Stimulated activated CD8-positive, alpha-beta memory T cell treated with anti-CD3 and anti-CD28 coated beads, Interleukin-2, amount 100 ng/mL, for 1 hour (primary cell): ENCODE measurements around the gene TMEM181.
"Not testable (repeated sequence)": the region's sequence is repeated elsewhere in the genome, so short reads cannot be mapped to it uniquely, and the experiment has no call there.

Source experiments
- DNase-seq, 2 donors: peaks; one replicate each; pipeline ENCODE4 v3.0.0-alpha.2; 2020; ENCODE audit warnings: low read depth in 2 of 2

The TMEM181 gene

DNA sequence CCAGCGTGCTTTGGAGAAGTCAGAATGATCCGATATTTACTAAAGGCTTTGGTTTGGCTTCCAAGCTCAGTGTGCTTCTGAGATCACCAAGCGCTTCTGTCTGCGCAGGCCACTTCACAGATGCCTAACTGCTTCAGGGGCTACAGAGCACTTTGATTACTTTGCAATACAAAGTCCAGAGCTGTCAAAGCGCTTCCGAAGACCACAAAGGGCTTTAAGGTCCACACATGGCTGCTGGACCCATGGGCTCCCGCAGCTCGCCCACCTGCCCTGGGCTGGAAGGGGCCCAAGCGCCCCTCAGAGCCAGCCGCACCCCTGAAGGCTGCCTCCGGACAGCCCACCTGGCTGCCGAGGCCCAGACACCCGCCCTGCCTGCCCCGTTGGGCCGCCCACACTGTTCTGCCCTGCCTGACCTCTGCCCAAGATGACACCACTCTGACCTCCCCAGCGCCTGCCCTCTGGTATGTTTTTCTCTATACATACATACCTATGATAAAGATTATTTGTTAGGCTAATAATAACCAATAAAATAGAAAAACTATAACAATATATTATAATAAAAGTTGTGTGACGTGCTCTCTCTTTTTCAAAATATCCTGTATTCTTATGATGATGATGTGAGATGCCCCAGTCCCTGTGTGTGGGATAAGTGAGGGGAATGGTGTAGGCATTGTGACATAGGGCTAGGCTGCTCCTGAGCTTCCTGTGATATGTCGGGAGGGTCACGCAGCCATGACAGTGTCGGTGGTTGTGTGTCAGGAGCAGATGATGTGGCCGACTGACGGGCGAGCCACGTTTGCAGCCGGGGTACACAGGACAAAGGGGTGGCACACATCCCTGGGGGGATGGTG lies 62.0 kb downstream of the TMEM181 start:
- DNase-seq = no peak

DNA sequence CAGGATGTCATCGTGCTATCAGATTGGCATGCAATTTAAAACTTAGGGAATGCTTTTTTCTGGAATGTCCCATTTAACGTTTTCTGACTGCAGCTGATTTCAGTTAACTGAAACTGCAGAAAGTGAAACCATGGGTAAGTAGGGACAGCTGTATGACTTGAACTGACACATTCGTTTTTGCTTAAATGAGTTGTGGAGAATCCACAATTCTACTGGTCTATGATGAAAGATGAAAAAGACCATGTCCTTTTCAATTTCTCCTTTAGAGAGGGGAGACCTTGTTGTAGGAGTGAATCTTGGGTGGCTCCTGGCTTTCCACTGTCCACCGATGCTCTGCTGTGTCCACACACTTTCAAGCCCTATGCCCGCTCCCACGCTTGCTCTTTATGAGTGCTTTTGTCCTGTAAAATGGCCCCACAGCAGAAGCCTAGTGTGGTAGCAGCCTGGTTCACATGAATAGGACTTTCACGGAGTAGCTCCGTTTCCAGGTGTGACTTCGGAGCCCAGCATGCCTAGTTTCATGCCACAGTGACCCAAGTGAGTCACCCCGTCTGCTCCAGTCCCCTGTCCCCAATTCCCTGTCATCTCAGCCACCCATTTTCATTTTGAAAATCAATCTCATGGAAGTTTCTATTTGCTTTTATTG lies 62.8 kb downstream of the TMEM181 start:
- no peak for DNase-seq

DNA sequence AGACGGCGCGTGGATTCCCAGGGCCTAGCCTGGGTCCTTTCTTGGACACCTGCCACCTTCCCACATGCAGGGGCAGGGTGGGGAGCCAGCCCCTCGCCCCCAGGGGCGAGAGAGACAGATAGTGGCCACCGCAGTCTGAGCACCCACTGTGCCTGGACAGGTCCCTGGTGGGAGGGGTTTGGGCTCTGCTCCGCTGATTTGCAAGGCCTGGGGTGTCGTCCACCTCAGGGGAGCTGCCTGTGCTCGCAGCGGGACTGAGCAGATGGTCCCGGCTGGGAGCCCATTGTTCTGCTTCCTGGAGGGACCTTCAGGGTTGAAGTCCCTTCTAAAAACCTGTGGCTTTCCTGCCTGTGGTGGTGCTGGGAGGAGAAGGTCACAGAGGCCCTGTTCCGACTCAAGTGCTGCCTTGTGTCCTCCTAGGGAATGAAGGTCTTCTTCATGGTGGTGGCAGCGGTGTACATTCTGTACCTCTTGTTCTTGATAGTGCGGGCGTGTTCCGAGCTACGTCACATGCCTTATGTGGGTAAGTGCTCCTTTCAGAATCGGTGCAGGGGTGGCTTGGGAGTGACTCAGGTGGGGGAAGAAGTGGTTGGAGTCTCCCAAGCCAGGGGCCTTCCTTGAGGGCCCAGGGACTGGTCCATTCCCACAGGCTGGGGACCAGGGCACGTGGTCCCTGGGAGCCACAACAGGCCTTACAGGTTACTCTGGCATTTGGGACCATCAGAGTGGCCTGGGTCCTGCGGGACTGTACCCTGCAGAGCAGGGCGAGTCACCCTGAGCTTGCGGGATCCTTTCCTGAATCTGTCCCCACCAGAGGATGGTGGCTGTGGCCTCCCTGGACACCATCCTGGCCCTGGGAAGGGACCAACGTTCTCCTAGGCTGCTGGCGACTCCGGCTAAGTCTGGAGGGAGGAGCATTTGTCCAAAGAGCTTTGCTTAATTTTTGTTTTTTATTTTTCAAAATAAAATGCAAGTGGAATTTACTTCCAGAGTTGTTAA lies 65.1 kb downstream of the TMEM181 start:
- DNase-seq = no peak

DNA sequence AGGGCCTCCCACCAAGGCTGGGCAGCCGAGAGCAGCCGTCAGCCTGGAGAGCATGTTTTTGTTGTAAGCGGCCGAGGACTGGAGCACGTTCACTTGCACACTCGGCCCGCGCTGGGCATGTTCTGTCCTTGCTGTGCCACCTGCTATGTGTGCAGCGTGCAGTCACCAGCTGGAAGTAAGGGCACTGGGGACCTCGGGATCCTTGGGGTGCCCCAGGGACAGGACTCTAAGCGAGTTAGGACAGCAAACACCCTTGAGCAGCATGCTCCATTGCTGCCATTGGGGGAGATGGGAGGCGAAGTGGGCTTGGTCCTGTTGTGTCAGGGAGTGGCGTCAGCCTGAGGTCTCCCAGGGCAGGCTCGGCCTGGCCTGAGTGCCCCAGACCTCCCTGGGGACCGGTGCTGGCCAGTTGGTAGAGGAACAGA lies 66.0 kb downstream of the TMEM181 start:
- DNase-seq = no peak

DNA sequence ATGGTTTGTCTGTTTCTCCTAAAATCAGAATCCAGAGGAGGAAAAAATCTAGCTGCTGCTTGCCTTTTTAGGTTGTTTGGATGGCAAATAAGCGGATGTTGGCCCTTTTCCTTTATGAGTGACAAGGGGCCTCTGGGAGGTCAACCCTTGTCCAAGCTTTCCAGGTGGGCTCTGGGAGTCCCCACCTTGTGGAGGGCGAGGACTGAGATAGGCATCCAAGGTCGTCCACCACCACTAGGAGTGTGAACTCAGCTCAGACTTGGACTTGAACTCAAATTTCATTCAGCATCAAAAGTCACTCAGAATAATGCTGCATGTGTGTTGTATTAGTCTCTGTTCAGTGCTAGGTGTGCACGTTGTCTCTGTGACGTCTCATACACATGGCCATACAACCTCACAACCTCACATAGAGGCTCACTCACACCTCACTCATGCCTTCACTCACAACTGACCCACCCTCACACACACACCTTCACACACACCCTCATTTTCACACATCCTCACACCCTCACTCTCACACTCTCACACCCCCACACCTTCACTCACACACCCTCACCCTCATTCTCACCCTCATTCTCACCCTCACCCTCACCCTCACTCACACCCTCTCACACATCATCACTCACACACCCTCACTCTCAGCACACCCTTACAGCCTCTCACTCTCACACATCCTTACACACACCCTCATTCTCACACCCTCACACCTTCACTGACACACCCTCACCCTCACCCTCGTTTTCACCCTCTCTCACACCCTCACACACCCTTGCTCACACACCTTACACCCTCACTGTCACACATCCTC lies 66.7 kb downstream of the TMEM181 start:
- no peak for DNase-seq

DNA sequence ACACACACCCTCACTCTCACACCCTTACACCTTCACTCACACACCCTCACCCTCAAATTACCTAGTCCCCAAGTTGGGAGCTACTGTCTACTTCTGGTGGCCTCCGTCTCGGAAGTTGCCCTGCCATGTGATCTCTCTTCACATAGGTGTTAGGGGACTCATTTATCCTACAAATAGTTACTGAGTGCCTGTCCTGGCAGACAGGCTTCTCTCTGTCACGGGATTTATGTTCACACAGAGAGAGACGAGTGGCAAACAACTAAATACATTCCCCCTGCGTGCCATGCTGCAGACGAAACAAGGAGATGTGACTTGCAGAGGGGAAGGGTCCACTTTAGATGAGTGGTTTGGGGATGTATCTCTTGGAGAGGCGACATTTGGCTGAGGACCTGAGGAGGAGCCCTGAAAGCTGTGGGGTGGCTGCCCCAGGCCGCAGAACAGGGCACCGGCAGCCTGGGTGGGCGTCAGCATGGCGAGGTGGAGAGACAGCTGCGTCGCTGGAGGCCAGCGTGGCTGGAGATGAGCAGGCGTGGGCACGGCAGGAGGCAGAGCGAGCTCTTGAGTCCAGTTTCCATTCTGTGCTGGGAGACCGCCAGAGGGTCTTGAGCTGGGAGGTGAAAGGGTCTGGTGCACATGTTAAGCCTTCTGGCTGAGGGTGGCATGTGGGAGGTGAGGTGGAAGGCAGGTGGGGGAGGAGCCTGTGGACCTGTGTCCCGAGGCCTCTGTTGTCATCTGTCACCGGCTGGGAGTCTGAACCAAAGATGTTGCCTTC lies 67.5 kb downstream of the TMEM181 start:
- DNase-seq = no peak

GRCh38 chr6:158627940-158628211 lies 68.0 kb downstream of the TMEM181 start:
- DNase-seq = no peak

- no peak for DNase-seq
These were observed 68.7 kb downstream of the TMEM181 start for GRCh38 chr6:158628542-158628941.

DNA sequence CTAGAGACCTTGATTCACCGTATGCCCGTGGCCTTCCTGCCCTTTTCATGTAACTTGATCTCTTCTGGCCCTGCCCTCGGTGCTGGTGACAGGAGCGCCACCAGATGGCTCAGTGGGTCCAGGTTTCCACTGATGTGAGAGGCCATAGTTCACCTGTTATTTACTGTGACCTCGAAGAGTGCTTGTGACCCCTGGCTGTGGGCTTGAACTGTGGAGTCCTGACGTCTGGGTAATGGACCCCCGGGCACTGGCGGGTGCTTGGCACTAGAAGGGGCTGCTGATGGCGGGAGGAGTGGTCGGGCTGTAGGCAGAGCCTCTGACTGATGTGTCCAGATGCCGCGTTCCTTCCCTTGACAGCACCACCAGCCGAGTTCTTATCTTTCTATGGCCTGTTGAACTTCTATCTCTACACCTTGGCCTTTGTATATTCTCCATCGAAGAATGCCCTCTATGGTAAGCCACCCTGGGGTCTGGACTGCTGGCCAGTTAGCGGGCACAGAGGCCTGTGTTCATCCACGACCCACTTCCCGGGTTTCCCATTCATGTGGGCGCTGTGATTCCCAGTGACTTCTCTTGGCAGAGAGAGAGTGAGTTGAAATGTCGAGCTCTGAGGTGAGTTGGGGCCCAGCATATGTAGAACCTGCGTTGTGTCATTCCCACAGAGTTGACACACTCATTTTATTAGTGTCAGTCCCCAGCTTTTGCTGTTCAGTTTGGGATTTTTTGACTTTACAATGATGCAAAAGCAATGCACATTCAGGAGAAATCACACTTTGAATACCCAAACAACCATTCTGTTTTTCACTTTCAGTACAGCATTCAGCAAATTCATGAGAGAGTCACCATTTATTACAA lies 69.7 kb downstream of the TMEM181 start:
- DNase-seq = no peak

GRCh38 chr6:158630938-158631616 lies 71.2 kb downstream of the TMEM181 start:
- no peak for DNase-seq

- no peak for DNase-seq
These were observed 72.0 kb downstream of the TMEM181 start for GRCh38 chr6:158631678-158632537.

GRCh38 chr6:158632538-158633119 lies 72.7 kb downstream of the TMEM181 start:
- not testable (repeated sequence) for DNase-seq

DNA sequence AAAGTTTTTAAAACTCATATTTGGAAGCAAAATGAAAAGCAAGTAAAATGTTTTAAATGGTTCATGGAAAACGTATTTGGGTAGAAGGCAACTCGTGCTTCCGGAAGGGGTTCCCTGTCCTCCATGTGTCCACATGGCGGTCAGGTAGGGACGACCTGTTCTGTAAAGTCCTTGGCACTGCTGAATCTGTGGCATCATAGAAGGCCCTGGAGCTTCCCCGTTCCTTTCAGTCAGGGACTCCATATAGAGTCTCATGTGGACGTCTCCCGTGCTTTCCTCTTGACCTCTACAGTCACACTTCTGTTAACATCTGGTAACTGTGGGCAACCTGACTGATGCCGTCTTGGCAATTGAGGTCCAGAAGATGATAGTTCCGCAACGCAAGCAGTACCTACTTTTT lies 73.2 kb downstream of the TMEM181 start:
- no peak for DNase-seq

GRCh38 chr6:158634695-158635426 lies 75.0 kb downstream of the TMEM181 start:
- no peak for DNase-seq

DNA sequence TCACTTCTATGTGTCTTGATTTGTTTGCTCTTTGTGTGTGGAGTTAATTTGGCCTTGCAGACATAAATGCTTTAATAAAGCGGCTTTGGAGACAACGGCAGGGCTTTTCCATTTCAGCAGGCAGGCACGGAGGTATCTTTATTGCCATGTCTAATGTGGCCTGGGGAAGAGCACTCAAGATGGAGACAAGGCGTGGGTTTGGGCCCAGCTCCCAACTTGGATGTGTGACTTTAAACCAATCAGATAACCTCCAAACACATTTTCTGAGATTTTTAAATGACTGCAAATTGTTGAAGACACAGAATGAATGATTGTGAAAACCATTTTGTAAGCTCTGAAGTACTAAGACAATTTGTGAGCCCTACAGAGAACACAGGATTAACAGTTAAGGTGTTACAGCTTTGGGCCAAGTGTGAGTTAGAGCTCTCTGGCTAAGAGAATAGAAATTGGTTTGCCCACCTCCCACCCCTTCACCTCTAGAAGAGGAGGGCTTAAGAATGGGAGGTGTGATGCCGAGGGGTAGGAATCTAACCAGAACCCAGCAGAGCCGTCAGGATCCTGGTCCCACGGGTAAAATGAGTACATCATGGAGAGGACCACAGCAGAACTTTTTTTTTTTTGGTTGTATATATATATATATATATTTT lies 75.7 kb downstream of the TMEM181 start:
- DNase-seq = no peak

GRCh38 chr6:158636778-158637177 lies 76.9 kb downstream of the TMEM181 start:
- no peak for DNase-seq
